SW 1271 (cell line): ENCODE measurements around the gene CFAP410.
A peak's percentile ranks its signal among the peaks of the same experiment; 100 is the strongest.

Source experiments
- DNase-seq, 2 experiments: peaks; one replicate each; lab custom pipeline; 2025; lab: John Stamatoyannopoulos, UW

Gene CFAP410

DNA sequence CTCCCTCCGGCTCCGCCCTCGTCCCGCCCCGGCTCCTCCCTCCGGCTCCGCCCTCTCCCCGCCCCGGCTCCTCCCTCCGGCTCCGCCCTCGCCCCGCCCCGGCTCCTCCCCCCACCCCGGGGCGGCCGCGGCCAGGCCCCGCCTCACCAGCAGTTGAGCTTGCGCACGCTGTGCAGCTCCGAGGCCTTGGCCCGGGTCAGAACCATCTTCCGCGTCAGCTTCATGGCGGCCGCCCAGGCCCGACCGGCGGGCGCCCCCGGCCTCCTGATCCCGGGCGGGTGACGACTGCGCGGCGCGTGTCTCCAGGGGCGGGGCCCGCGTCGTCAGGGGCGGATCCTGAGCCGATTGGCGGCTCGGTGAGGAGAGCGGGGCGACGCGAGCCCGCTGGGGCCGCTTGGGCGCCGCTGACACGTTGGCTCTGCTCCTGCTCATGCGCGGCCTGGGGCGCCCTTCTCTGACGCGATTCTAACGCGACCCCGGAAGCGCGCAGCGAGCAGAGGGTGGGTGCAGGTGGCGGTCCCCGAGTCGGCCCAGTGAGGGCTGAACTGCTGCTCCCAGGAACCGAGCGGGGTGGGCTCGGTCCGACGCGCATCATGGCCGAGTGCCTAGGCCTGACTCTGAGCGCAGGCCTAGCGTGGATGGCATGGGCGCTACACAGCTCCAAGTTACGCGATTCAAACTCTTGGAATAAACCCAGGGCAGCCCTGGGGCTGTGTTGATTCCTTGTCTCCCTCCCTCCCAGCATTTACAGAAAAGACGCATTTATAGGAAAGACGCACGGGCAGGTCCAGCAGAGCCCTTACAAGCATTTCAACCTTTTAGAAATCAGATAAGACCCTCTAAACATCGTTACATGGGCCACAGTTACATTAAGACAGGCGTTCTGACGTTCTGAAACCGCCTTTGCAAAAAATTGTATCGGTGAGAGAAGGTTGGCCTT lies at the start of gene CFAP410:
CFAP410 (minus strand) TSS at position 420 of the 940 bp plus-strand sequence; CDS start at position 224, 196 bp downstream.
- peak; percentile 48 to 84 for DNase-seq

GRCh38 chr21:44384968-44385367 lies 45.8 kb upstream of the CFAP410 start:
- no peak for DNase-seq

DNA sequence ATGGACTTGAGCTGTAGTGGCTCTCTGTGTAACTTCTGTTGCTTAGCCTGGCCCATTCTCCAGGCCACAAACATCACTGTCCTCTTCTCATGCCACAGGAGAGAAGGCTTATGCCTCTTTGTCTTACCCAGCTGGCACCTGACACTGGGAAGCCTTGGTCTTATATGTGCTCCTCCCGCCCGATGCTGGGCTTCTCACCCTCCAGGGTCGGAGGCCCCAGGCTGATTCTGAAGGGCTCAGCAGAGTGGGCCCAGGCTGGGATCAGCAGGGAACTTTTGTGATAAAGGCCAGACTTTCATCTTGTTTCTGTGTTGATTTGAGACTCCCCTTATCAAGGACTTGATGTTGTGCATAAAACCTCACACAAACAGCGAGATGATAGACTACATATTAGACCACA lies 44.0 kb upstream of the CFAP410 start:
- no peak for DNase-seq

- DNase-seq: no peak
Measured at GRCh38 chr21:44382536-44382935, 43.3 kb upstream of the CFAP410 start.

- DNase-seq: no peak
Measured at GRCh38 chr21:44381874-44382273, 42.7 kb upstream of the CFAP410 start.

DNA sequence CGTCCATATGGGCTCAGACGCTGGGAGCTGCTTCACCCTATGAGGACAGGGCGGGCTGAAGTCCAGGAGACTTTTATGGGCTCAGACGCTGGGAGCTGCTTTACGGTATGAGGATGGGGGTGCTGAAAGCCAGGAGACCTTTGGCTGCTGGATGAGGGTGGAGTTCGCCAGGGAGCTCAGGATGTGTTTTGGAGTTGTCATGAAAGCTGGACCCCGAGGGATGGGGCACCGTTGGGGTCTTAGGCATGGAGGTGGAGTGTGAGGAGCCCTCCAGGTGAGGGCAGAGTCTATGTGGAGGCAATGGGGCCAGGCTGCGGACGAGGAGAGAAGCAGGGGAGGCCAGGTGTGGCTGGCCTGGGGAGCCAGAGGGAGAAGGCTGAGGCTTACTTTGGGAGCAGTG lies 41.7 kb upstream of the CFAP410 start:
- DNase-seq: no peak

GRCh38 chr21:44379991-44380865 lies 41.0 kb upstream of the CFAP410 start:
- no peak for DNase-seq

DNA sequence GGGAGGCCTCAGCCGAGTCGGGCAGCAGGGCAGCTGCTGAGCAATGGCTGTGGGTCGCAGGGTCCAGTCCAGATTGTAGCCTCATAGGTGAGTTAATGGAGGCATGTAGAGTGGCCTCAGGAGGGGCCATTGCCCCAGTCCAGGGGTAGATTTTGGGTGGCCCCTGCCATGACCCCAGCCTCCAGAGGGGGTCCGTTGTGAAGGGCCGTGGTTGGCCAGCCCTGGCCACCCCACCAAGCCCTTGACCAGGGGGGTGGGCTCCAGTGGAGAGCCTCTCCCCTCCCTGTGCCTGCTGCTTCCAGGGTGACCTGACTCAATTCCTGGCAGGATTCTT lies 40.3 kb upstream of the CFAP410 start:
- DNase-seq: no peak

GRCh38 chr21:44378646-44379514 lies 39.7 kb upstream of the CFAP410 start:
- no peak for DNase-seq

DNA sequence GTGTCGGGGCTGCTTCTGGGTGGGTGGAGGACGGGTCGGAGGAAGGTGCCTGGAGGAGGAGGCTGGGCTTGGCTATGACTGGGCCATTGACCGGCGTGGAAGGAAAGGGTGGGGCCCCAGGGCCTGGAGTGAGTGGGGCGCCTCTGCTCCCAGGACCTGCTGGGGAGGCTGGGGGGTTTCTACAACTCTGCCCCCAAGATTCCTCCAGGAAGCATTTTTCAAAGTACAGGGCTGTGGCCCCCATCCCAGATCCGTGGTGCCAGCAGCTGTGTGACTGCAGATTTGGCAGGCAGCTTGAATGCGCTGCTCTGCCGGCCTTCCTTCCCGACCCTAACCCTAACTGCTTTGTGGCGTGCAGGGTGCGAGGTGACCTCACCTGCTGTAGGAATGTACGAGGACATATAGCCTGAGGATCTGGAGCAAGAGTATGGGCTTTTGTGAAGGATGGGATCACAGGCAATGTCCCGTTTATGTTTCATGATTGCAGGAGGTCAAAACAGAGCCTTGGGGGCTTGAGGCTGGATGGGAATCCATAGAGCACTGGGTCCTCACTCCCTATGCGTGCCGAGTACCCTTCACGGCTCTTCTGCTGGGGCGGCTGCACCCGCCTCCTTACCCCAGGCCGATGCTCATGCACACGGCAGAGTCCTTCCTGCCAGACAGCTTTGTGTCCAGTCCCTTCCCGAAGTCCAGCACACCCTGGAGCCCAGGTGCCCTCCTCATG lies 38.9 kb upstream of the CFAP410 start:
- DNase-seq: no peak

- DNase-seq: no peak
Measured at GRCh38 chr21:44377201-44377921, 38.2 kb upstream of the CFAP410 start.

GRCh38 chr21:44376606-44377005 lies 37.4 kb upstream of the CFAP410 start:
- DNase-seq: no peak

GRCh38 chr21:44375761-44376241 lies 36.6 kb upstream of the CFAP410 start:
- DNase-seq: no peak

DNA sequence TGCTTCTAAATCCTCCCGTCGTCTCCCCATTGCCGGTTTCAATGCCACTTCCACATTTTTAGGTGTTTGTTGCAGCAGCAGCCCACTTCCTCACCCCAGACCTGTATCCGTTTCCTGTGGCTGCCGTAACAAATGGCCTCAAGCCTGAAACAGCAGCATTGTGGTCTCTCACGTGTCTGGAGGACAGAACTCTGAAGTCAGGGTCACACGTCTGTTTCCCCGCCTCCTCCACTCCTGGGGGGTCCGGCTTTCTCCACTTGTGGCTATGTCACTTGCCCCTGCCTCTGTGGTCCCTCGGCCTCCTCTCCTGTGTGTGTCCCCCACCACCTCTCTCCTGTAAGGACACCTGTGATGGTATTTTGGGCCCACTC lies 36.1 kb upstream of the CFAP410 start:
- DNase-seq: no peak

DNA sequence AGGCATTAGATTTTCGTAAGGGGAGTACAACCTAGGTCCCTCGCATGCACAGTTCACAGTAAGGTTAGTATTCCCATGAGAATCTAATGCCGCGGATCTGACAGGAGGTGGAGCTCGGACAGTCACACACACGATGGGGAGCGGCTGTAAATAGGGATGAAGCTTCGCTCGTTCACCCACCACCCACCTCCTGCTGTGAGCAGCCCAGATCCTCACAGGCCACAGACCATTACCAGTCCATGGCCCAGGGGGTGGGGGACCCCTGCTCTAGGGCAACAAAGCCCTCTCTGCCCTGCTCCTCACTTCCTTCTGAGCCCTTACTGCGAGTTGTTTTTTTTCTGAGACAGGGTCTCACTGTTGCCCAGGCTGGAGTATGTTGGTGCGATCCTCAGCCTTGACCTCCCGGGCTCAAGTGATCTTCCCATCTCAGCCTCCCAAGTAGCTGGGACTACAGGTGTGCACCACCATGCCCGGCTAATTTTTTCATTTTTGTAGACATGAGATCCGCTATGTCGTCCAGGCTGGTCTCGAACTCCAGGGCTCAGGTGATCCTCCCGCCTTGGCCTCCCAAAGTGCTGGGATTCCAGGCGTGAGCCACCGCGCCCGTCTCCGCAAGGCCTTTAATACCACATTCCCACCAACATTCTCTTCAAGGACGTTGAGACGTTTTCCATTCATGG lies 35.6 kb upstream of the CFAP410 start:
- no peak for DNase-seq

DNA sequence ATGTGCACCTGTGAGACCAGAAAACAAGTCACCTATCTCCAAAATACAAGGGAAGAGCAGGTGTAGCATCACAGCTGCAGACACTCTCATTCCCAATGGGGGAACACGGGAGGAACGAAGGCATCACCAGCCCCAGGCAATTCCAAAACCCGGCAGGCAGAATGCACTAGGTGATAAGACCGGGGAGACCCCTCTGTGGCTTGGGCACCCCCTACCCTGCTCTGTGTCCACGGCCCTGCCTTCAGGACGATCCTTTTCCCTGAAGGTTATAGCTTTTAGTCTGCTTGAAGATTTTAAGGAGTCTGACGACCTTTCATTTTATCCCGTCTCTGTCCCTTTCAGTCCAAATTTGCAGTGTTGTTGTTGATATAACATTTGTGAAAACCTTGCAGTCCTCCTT lies 33.4 kb upstream of the CFAP410 start:
- no peak for DNase-seq

- no peak for DNase-seq
Measured at GRCh38 chr21:44371596-44371995, 32.4 kb upstream of the CFAP410 start.

DNA sequence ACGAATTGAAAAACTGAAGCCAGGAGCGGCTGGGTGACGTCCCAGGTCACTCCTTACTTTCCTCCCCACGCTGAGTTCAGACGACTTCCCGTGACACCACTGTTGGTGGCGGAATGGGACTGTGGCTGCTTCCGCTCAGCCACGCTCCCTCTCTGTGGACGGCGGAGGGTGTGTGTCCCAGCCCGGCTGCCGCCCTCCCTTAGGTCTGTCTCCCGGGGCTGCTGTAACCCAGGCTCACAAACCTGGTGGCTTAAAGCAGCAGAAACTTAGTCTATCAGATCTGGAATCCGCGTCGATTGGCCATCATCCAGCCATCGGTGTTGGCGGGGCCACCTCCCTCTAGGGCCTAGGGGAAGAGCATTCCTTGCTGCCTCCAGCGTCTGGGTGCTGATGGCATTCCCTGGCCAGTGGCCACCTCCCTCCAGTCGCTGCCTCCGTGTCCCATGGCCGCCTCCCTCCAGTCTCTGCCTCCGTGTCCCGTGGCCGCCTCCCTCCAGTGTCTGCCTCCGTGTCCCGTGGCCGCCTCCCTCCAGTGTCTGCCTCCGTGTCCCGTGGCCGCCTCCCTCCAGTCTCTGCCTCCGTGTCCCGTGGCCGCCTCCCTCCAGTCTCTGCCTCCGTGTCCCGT lies 31.7 kb upstream of the CFAP410 start:
- no peak for DNase-seq

DNA sequence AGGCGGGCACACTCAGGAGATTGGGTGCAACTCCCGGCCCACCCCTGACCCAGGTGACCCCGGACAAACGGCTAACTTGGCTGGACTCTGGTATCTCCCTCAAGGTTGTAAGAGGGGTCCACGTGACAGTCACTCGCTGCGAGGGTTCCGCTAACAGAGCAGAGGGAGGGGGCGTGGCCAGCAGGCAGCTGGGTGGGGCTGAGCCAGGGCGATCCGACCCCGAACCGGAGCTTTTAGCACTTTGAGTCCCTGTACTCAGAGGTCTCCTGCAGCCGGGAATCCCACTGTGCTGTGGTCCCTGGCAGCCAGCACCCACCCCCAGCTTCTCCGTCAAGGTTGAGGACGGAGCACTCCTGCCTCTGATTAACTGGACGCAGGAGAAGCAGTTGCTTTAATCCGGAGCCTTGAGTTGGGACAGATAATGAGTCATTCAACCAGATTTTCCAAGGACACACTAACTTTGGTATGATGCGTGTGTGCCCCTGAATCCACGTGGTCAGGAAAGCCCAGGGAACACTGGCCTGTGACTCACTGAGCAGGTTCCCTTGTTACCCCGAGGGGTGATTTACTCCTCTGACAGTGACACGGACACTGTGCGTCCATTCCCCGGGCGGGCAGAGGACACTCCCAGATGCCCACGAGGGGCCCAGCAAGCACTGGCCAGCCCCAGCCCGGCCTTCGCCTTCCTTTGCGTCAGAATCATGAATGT lies 31.0 kb upstream of the CFAP410 start:
- no peak for DNase-seq
